ENCODE results near the gene FZD2. TPM values are rescaled to one million over a fixed set of nuclear protein-coding genes. Genes with fewer than 3 reads are reported as not detected.

Gene FZD2
- total and polyA plus RNA-seq, 2 experiments from 2014 or later: 7.1 to 21.4 TPM

- no peaks in the 10 kb centered on the region for H3K27me3 ChIP-seq (replicated peaks; ENCODE audit: insufficient read depth)
- WGBS, 2 experiments (ENCODE audit: low coverage in 1 of 2, low lambda C conversion rate in 2 of 2, missing lambda C conversion rate in 2 of 2): 1 to 2% methylated on average over 23 to 28 of the region's 28 CpGs
Observed at GRCh38 chr17:44556166-44556831, 985 bp upstream of the FZD2 start.

GRCh38 chr17:44557651-44558285 lies 484 bp downstream of the FZD2 start:
- Histone ChIP-seq H3K4me2 (ENCODE audit: unreplicated experiment) (peak overlapping the region; percentile 77), H3K9me3 (ENCODE audit: low read depth) (no peaks in the 10 kb centered on the region), H3K36me3 (ENCODE audit: low read depth) (no peaks in the 10 kb centered on the region), H4K20me1 (ENCODE audit: insufficient read depth) (no peaks in the 10 kb centered on the region), H3F3A (ENCODE audit: insufficient read depth) (no peaks in the 10 kb centered on the region), H2AFZ (peak overlapping the region; percentile 73), H3K27me3 (replicated peaks; ENCODE audit: insufficient read depth) (no peaks in the 10 kb centered on the region), H3K4me3 (peak overlapping the region; percentile 90), H3K9me2 (ENCODE audit: insufficient read depth) (no peaks in the 10 kb centered on the region), H3K9ac (peak overlapping the region; percentile 89; the same call in 1 of the 2 replicates), H3K27ac (peak overlapping the region; percentile 9; the same call in 1 of the 2 replicates), H3K79me2 (ENCODE audit: insufficient read depth) (peaks cover 29% of the 10 kb centered on the region), H3K4me1 (ENCODE audit: insufficient read depth) (peaks cover 24% of the 10 kb centered on the region)
- TF ChIP-seq EZH2 (IDR thresholded peaks at IDR 0.05; ENCODE audit: insufficient read depth, poor library complexity, severe bottlenecking) (no peak), EZH2phosphoT487 (IDR thresholded peaks at IDR 0.05; ENCODE audit: insufficient read depth, low read depth) (no peak)
- DNase-seq: peak; percentile 85
- in situ Hi-C loops (cut with MboI): no loop called here
- 2 to 3% methylated on average over 50 to 66 of the region's 69 CpGs for WGBS, 2 experiments (ENCODE audit: low coverage in 1 of 2, low lambda C conversion rate in 2 of 2, missing lambda C conversion rate in 2 of 2)

More at GRCh38 chr17:44556166-44556831, 985 bp upstream of the FZD2 start:
- TF ChIP-seq EZH2phosphoT487 (IDR thresholded peaks at IDR 0.05; ENCODE audit: insufficient read depth, low read depth) (no peak), EZH2 (IDR thresholded peaks at IDR 0.05; ENCODE audit: insufficient read depth, poor library complexity, severe bottlenecking) (no peak)
- peak; percentile 58 for DNase-seq
- no peaks in the 10 kb centered on the region for H3K36me3 ChIP-seq (ENCODE audit: low read depth)
- peak overlapping the region; percentile 78 for H3K27ac ChIP-seq
- H4K20me1 ChIP-seq (ENCODE audit: insufficient read depth): no peaks in the 10 kb centered on the region
- peaks cover 29% of the 10 kb centered on the region for H3K79me2 ChIP-seq (ENCODE audit: insufficient read depth)
- H3K9me3 ChIP-seq (ENCODE audit: low read depth): no peaks in the 10 kb centered on the region
- H3F3A ChIP-seq (ENCODE audit: insufficient read depth): no peaks in the 10 kb centered on the region
- peak overlapping the region; percentile 79 for H3K4me2 ChIP-seq (ENCODE audit: unreplicated experiment)
- H3K4me1 ChIP-seq (ENCODE audit: insufficient read depth): peaks cover 24% of the 10 kb centered on the region
- H3K9me2 ChIP-seq (ENCODE audit: insufficient read depth): no peaks in the 10 kb centered on the region
- in situ Hi-C loops (cut with MboI): no loop called here
- H2AFZ ChIP-seq: peak overlapping the region; percentile 96
- H3K9ac ChIP-seq: peak overlapping the region; percentile 89
- H3K4me3 ChIP-seq: peak overlapping the region; percentile 90

GRCh38 chr17:44558334-44558709 lies 1.0 kb downstream of the FZD2 start:
- Histone ChIP-seq H3F3A (ENCODE audit: insufficient read depth) (no peaks in the 10 kb centered on the region), H4K20me1 (ENCODE audit: insufficient read depth) (no peaks in the 10 kb centered on the region), H3K27ac (no peak overlapping the region), H3K27me3 (replicated peaks; ENCODE audit: insufficient read depth) (no peaks in the 10 kb centered on the region), H3K36me3 (ENCODE audit: low read depth) (no peaks in the 10 kb centered on the region), H3K4me1 (ENCODE audit: insufficient read depth) (peaks cover 24% of the 10 kb centered on the region), H3K9me2 (ENCODE audit: insufficient read depth) (no peaks in the 10 kb centered on the region), H3K4me2 (ENCODE audit: unreplicated experiment) (peak overlapping the region; percentile 77), H2AFZ (peak overlapping the region; percentile 73), H3K9ac (no peak overlapping the region; the same call in 1 of the 2 replicates), H3K9me3 (ENCODE audit: low read depth) (no peaks in the 10 kb centered on the region), H3K4me3 (peak overlapping the region; percentile 90), H3K79me2 (ENCODE audit: insufficient read depth) (peaks cover 29% of the 10 kb centered on the region)
- in situ Hi-C loops (cut with MboI): no loop called here
- TF ChIP-seq EZH2 (IDR thresholded peaks at IDR 0.05; ENCODE audit: insufficient read depth, poor library complexity, severe bottlenecking) (no peak), EZH2phosphoT487 (IDR thresholded peaks at IDR 0.05; ENCODE audit: insufficient read depth, low read depth) (no peak)
- DNase-seq: no peak
- WGBS, 2 experiments (ENCODE audit: low coverage in 1 of 2, low lambda C conversion rate in 2 of 2, missing lambda C conversion rate in 2 of 2): 55 to 58% methylated on average over 31 of the region's 31 CpGs

GRCh38 chr17:44558710-44559633 lies 1.7 kb downstream of the FZD2 start:
- no peak for DNase-seq
- WGBS, 2 experiments (ENCODE audit: low coverage in 1 of 2, low lambda C conversion rate in 2 of 2, missing lambda C conversion rate in 2 of 2): 53% methylated on average over 72 to 74 of the region's 74 CpGs
- H2AFZ ChIP-seq: no peak overlapping the region

More at GRCh38 chr17:44558710-44559633, 1.7 kb downstream of the FZD2 start:
- no peaks in the 10 kb centered on the region for H3K36me3 ChIP-seq (ENCODE audit: low read depth)
- H3K4me2 ChIP-seq (ENCODE audit: unreplicated experiment): peak overlapping the region; percentile 77
- H3K9ac ChIP-seq: peak overlapping the region; percentile 48
- TF ChIP-seq EZH2 (IDR thresholded peaks at IDR 0.05; ENCODE audit: insufficient read depth, poor library complexity, severe bottlenecking) (no peak), EZH2phosphoT487 (IDR thresholded peaks at IDR 0.05; ENCODE audit: insufficient read depth, low read depth) (no peak)
- H3K27me3 ChIP-seq (replicated peaks; ENCODE audit: insufficient read depth): no peaks in the 10 kb centered on the region
- peaks cover 29% of the 10 kb centered on the region for H3K79me2 ChIP-seq (ENCODE audit: insufficient read depth)
- no peak overlapping the region for H3K27ac ChIP-seq
- peak overlapping the region; percentile 90 for H3K4me3 ChIP-seq
- no peaks in the 10 kb centered on the region for H3K9me2 ChIP-seq (ENCODE audit: insufficient read depth)
- in situ Hi-C loops (cut with MboI): no loop called here
- H4K20me1 ChIP-seq (ENCODE audit: insufficient read depth): no peaks in the 10 kb centered on the region
- no peaks in the 10 kb centered on the region for H3F3A ChIP-seq (ENCODE audit: insufficient read depth)
- peaks cover 24% of the 10 kb centered on the region for H3K4me1 ChIP-seq (ENCODE audit: insufficient read depth)
- no peaks in the 10 kb centered on the region for H3K9me3 ChIP-seq (ENCODE audit: low read depth)
